CD4-positive, CD25-positive, alpha-beta regulatory T cell (primary cell): ENCODE measurements around the gene SENP7. TPM values are rescaled to one million over a fixed set of nuclear protein-coding genes. Genes with fewer than 3 reads are reported as not detected.
"Not testable (repeated sequence)": the region's sequence is repeated elsewhere in the genome, so short reads cannot be mapped to it uniquely, and the experiment has no call there.

ENCODE experiments used
- ATAC-seq, 2 donors: fragments of 150-1000 bp; cut with Tn5 transposase; one replicate each; pipeline ENCODE4 v1.10.0; 2021; ENCODE audit warnings: low read depth in 2 of 2, moderate number of reproducible peaks in 2 of 2, moderate library complexity in 1 of 2
- DNase-seq, 3 donors: peaks; one replicate each; pipeline versions ENCODE4 v3.0.0 to v3.0.0-alpha.2; 2012 to 2022; ENCODE audit warnings: mixed read lengths in 1 of 3
- H3K27ac ChIP-seq: one replicate; pipeline ENCODE4 v1.7.0; 2013; ENCODE audit warnings: mild to moderate bottlenecking, low read length; ENCODE audit not compliant: insufficient read depth, poor library complexity, severe bottlenecking
- H3K27me3 ChIP-seq: one replicate; pipeline ENCODE4 v1.7.0; 2013; ENCODE audit warnings: low read length; ENCODE audit not compliant: control insufficient read depth, insufficient read depth
- H3K36me3 ChIP-seq: one replicate; pipeline ENCODE4 v1.7.0; 2013; ENCODE audit warnings: mild to moderate bottlenecking, low read length, moderate library complexity; ENCODE audit not compliant: control insufficient read depth, insufficient read depth
- H3K4me1 ChIP-seq: 2 replicates; pipeline ENCODE4 v1.7.0; 2013; ENCODE audit warnings: mild to moderate bottlenecking, low read length; ENCODE audit not compliant: insufficient read depth, control insufficient read depth, poor library complexity, severe bottlenecking
- H3K4me3 ChIP-seq: one replicate; pipeline ENCODE4 v1.7.0; 2013; ENCODE audit warnings: low read depth, mild to moderate bottlenecking, low read length, moderate library complexity
- H3K9me3 ChIP-seq, 2 experiments: 1 replicate in 1 of 2; 2 replicates in 1 of 2; pipeline ENCODE4 v1.7.0; 2013; ENCODE audit warnings: low read length in 2 of 2, mild to moderate bottlenecking in 1 of 2, moderate library complexity in 1 of 2; ENCODE audit not compliant: control insufficient read depth in 2 of 2
- H3K27ac Mint-ChIP-seq, 3 donors: one replicate each; pipeline ENCODE4 v1.8.0; 2020 to 2022; ENCODE audit warnings: mild to moderate bottlenecking in 3 of 3, mixed read lengths in 3 of 3, moderate library complexity in 2 of 3
- H3K27me3 Mint-ChIP-seq: one replicate; pipeline ENCODE4 v1.8.0; 2022; ENCODE audit warnings: mild to moderate bottlenecking, mixed read lengths
- H3K36me3 Mint-ChIP-seq: one replicate; pipeline ENCODE4 v1.8.0; 2020; ENCODE audit warnings: mixed read lengths
- H3K4me1 Mint-ChIP-seq, 4 donors: one replicate each; pipeline ENCODE4 v1.8.0; 2020 to 2022; ENCODE audit warnings: mixed read lengths in 4 of 4, mild to moderate bottlenecking in 1 of 4
- H3K4me3 Mint-ChIP-seq, 4 donors: one replicate each; pipeline ENCODE4 v1.8.0; 2020 to 2022; ENCODE audit warnings: mild to moderate bottlenecking in 4 of 4, mixed read lengths in 4 of 4, moderate library complexity in 3 of 4
- H3K9me3 Mint-ChIP-seq, 7 donors: one replicate each; pipeline ENCODE4 v1.8.0; 2020 to 2022; ENCODE audit warnings: mixed read lengths in 7 of 7, mild to moderate bottlenecking in 3 of 7, moderate library complexity in 2 of 7
- polyA plus RNA-seq, 4 donors: library from polyadenylated mRNA; unstranded; fragments of 300-500 nt; fragmentation: Illumina TruSeq; gene quantifications; one replicate each; pipeline ENCODE4 v1.2.3, GENCODE V29; 2021
- total RNA-seq: library from RNA; stranded (reverse); gene quantifications from one replicate; pipeline ENCODE4 v1.2.3, GENCODE V29; 2022

SENP7 gene
- total and polyA plus RNA-seq, 5 donors from 2014 or later, result 7.8 to 49.9 (median 9.8) TPM

- peaks cover 0 to 4% (median 0%) of the 10 kb centered on the region in 7 donors for H3K9me3 Mint-ChIP-seq
- no peak for DNase-seq
These were observed 17.5 kb downstream of the SENP7 start for GRCh38 chr3:101495552-101495951.

GRCh38 chr3:101484805-101485620 is 28.0 kb downstream of the SENP7 start:
- H3K4me1 ChIP-seq, result peaks cover 3% of the 10 kb centered on the region
- ATAC-seq (no peak), DNase-seq (no peak)
- peaks cover 38% of the 10 kb centered on the region for H3K36me3 ChIP-seq
- H3K27ac Mint-ChIP-seq, result peak overlapping the region in 2 of 3 donors; percentile 5 to 32
- H3K27me3 Mint-ChIP-seq, result no peaks in the 10 kb centered on the region
- no peak overlapping the region for H3K4me3 ChIP-seq
- peaks cover 61% of the 10 kb centered on the region for H3K36me3 Mint-ChIP-seq
- peaks cover 42 to 81% (median 63%) of the 10 kb centered on the region in 4 donors for H3K4me1 Mint-ChIP-seq
- H3K4me3 Mint-ChIP-seq, result no peak overlapping the region
- no peaks in the 10 kb centered on the region for H3K27me3 ChIP-seq
- H3K9me3 Mint-ChIP-seq, result peaks cover 0 to 4% (median 0%) of the 10 kb centered on the region in 7 donors
- H3K9me3 ChIP-seq, result no peaks in the 10 kb centered on the region
- H3K27ac ChIP-seq, result no peak overlapping the region

More at GRCh38 chr3:101495552-101495951, 17.5 kb downstream of the SENP7 start:
- Mint-ChIP-seq H3K27me3 (no peaks in the 10 kb centered on the region), H3K36me3 (peaks cover 40% of the 10 kb centered on the region), H3K27ac (peak overlapping the region in 1 of 3 donors; percentile 44), H3K4me3 (no peak overlapping the region), H3K4me1 (peaks cover 37 to 58% (median 50%) of the 10 kb centered on the region in 4 donors)
- Histone ChIP-seq H3K9me3 (no peaks in the 10 kb centered on the region), H3K27me3 (no peaks in the 10 kb centered on the region), H3K27ac (no peak overlapping the region), H3K4me3 (no peak overlapping the region), H3K4me1 (no peaks in the 10 kb centered on the region), H3K36me3 (peaks cover 52% of the 10 kb centered on the region)
- no peak for ATAC-seq

DNA sequence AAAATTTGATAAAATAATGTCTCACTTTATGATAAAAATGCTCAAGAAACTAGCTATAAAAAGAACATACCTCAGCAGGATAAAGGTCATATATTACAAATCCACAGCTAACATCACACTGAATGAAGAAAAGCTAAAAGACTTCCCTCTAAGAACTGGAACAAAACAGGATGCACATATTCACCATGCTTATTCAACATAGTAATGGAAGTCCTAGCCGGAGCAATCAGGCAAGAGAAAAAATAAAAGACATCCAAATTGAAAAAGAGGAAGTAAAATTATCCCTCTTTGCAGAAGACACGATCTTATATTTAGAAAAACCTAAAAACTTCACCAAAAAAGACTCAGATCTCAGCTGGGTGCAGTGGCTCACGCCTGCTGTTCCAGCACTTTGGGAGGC is 34.0 kb downstream of the SENP7 start:
- Mint-ChIP-seq H3K9me3 (peaks cover 0 to 6% (median 0%) of the 10 kb centered on the region in 7 donors), H3K36me3 (peaks cover 66% of the 10 kb centered on the region), H3K27me3 (no peaks in the 10 kb centered on the region), H3K4me3 (peak overlapping the region in 1 of 4 donors; percentile 15), H3K4me1 (peaks cover 35 to 73% (median 59%) of the 10 kb centered on the region in 4 donors), H3K27ac (peak overlapping the region in 1 of 3 donors; percentile 18)
- Histone ChIP-seq H3K27ac (no peak overlapping the region), H3K4me1 (no peaks in the 10 kb centered on the region), H3K36me3 (peaks cover 30% of the 10 kb centered on the region), H3K9me3 (no peaks in the 10 kb centered on the region), H3K4me3 (no peak overlapping the region), H3K27me3 (no peaks in the 10 kb centered on the region)
- ATAC-seq, result no peak
- no peak for DNase-seq

- peak overlapping the region in 1 of 4 donors; percentile 19 for H3K4me3 Mint-ChIP-seq
- not testable (repeated sequence) for H3K27ac ChIP-seq, H3K9me3 Mint-ChIP-seq, DNase-seq, H3K4me1 ChIP-seq, H3K9me3 ChIP-seq, ATAC-seq, H3K4me3 ChIP-seq, H3K27me3 ChIP-seq, H3K27me3 Mint-ChIP-seq
- H3K4me1 Mint-ChIP-seq, result peaks cover 25 to 75% (median 52%) of the 10 kb centered on the region in 4 donors
- peak overlapping the region in 1 of 3 donors; percentile 32 for H3K27ac Mint-ChIP-seq
- peaks cover 20% of the 10 kb centered on the region for H3K36me3 ChIP-seq
- peaks cover 69% of the 10 kb centered on the region for H3K36me3 Mint-ChIP-seq
These were observed 38.0 kb downstream of the SENP7 start for GRCh38 chr3:101474841-101475552.

- Mint-ChIP-seq H3K4me1 (peaks cover 27 to 78% (median 64%) of the 10 kb centered on the region in 4 donors), H3K9me3 (peaks cover 0 to 14% (median 1%) of the 10 kb centered on the region in 7 donors), H3K27ac (peak overlapping the region; percentile 6 to 92 (median 60)), H3K4me3 (peak overlapping the region in 1 of 4 donors; percentile 19), H3K36me3 (peaks cover 38% of the 10 kb centered on the region)
- not testable (repeated sequence) for H3K36me3 ChIP-seq, H3K9me3 ChIP-seq, H3K27ac ChIP-seq, ATAC-seq, H3K27me3 Mint-ChIP-seq, DNase-seq, H3K27me3 ChIP-seq, H3K4me1 ChIP-seq, H3K4me3 ChIP-seq
These were observed 44.3 kb downstream of the SENP7 start for GRCh38 chr3:101468676-101469075.

GRCh38 chr3:101467310-101467663 is 45.7 kb downstream of the SENP7 start:
- not testable (repeated sequence) for H3K27me3 Mint-ChIP-seq, ATAC-seq, H3K27me3 ChIP-seq, H3K27ac ChIP-seq, H3K36me3 ChIP-seq, H3K9me3 ChIP-seq, DNase-seq, H3K4me3 ChIP-seq, H3K4me1 ChIP-seq
- H3K36me3 Mint-ChIP-seq, result peaks cover 33% of the 10 kb centered on the region
- peaks cover 0 to 12% (median 1%) of the 10 kb centered on the region in 7 donors for H3K9me3 Mint-ChIP-seq
- H3K4me3 Mint-ChIP-seq, result peak overlapping the region; percentile 64 to 87 (median 72)
- peaks cover 27 to 75% (median 59%) of the 10 kb centered on the region in 4 donors for H3K4me1 Mint-ChIP-seq
- H3K27ac Mint-ChIP-seq, result peak overlapping the region; percentile 13 to 92 (median 52)

DNA sequence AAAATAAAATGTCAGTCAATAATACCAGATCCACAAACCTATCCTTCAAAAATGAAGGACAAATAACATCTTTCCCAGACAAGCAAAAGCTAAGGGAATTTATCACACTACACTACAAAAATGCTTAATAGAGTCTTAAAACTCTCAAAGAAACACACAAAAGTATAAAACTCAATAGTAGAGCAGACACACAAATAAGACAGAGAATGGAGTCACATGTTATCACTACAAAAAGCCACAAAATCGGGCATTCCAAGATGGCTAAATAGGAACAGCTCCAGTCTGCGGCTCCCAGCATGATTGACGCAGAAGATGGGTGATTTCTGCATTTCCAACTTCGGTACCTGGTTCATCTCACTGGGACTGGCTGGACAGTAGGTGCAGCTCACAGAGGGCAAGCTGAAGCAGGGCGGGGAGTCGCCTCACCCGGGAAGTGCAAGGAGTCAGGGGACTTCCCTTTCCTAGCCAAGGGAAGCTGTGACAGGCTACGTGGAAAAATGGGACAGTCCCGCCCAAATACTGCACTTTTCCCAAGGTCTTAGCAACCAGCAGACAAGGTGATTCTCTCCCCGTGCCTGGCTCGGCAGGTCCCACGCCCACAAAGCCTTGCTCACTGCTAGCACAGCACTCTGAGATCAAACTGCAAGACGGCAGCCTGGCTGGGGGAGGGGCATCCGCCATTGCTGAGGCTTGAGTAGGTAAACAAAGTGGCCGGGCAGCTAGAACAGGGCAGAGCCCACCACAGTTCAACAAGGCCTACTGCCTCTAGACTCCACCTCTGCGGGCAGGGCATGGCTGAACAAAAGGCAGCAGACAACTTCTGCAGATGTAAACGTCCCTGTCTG is 46.3 kb downstream of the SENP7 start:
- Mint-ChIP-seq H3K27me3 (no peaks in the 10 kb centered on the region), H3K27ac (peak overlapping the region; percentile 13 to 92 (median 52)), H3K36me3 (peaks cover 32% of the 10 kb centered on the region), H3K4me1 (peaks cover 29 to 75% (median 59%) of the 10 kb centered on the region in 4 donors), H3K9me3 (peaks cover 0 to 12% (median 1%) of the 10 kb centered on the region in 7 donors), H3K4me3 (peak overlapping the region; percentile 64 to 87 (median 72))
- ATAC-seq (no peak), DNase-seq (peak; percentile 17 to 67 (median 32))
- peaks cover 7% of the 10 kb centered on the region for H3K36me3 ChIP-seq
- H3K9me3 ChIP-seq, result no peaks in the 10 kb centered on the region
- peak overlapping the region; percentile 38 for H3K27ac ChIP-seq
- peaks cover 3% of the 10 kb centered on the region for H3K4me1 ChIP-seq
- no peaks in the 10 kb centered on the region for H3K27me3 ChIP-seq
- peak overlapping the region; percentile 62 for H3K4me3 ChIP-seq
